Measurements from ENCODE around the gene TMEM101. TPM values are rescaled to one million over a fixed set of nuclear protein-coding genes. Genes with fewer than 3 reads are reported as not detected.

TMEM101 gene
- total and polyA plus RNA-seq, 2 donors (not counting 1 experiment from before 2014, with no cell fraction given) = 16.3 to 25.3 TPM

DNA sequence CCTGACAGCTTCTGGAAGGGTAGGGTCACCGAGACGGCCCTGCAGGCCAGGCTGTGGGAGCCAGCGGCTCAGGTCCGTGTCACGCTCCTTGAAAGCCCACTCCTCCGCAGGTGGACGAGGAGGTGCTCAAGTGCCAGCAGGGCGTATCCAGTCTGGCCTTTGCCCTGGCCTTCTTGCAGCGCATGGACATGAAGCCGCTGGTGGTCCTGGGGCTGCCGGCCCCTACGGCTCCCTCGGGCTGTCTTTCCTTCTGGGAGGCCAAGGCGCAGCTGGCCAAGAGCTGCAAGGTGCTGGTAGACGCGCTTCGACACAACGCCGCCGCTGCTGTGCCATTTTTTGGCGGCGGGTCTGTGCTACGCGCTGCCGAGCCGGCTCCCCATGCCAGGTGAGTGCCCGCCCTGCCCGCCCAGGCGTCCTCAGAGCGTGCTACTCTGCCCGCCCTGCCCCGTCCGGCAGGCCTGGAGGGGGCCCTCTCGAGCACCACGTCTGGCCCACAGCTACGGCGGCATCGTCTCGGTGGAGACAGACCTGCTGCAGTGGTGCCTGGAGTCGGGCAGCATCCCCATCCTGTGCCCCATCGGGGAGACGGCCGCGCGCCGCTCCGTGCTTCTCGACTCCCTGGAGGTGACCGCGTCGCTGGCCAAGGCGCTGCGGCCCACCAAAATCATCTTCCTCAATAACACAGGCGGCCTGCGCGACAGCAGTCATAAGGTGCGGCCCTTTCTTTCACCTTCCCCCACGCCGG is 9.1 kb downstream of the TMEM101 start:
- Histone ChIP-seq H3K36me3 (replicated peaks in 1 of 2; ENCODE audit: control extremely low read depth in 1 of 2, control insufficient read depth in 1 of 2, extremely low read depth in 1 of 2, insufficient read depth in 2 of 2, low read length in 1 of 2) (no peaks in the 10 kb centered on the region), H3K27me3 (replicated peaks in 1 of 4; ENCODE audit: control extremely low read depth in 1 of 4, control insufficient read depth in 3 of 4, insufficient read depth in 4 of 4, low read length in 3 of 4) (peaks cover 0 to 28% (median 11%) of the 10 kb centered on the region in 4 experiments), H3K4me3 (ENCODE audit: control extremely low read depth in 1 of 5, extremely low read depth in 1 of 5, insufficient read depth in 1 of 5, low read depth in 2 of 5, low read length in 4 of 5) (peak overlapping the region; percentile 53 to 84 (median 77)), H3K9ac (ENCODE audit: low read length) (peak overlapping the region; percentile 80), H3K27ac (ENCODE audit: low read length in 2 of 2) (no peak overlapping the region), H2AFZ (ENCODE audit: insufficient read depth, low read depth, low read length, poor library complexity, severe bottlenecking) (peak overlapping the region; percentile 90), H3K79me2 (ENCODE audit: control insufficient read depth, insufficient read depth, low read length) (peaks cover 14% of the 10 kb centered on the region), H3K9me3 (ENCODE audit: control extremely low read depth in 1 of 3, control insufficient read depth in 2 of 3, insufficient read depth in 1 of 3, low read length in 2 of 3) (peaks cover 0 to 19% (median 0%) of the 10 kb centered on the region in 3 donors), H4K20me1 (ENCODE audit: control insufficient read depth, insufficient read depth, low read length, poor library complexity, severe bottlenecking) (no peaks in the 10 kb centered on the region), H3K4me1 (ENCODE audit: control insufficient read depth in 2 of 2, insufficient read depth in 2 of 2, low read length in 2 of 2) (peaks cover 37 to 42% of the 10 kb centered on the region in 2 donors), H3K4me2 (replicated peaks; ENCODE audit: low read depth, low read length, poor library complexity, severe bottlenecking) (peak overlapping the region; percentile 100)
- POLR2A ChIA-PET = interaction anchor here (0.8 kb wide), 1 partner anchor 117 kb away, joined by 3 read pairs; no protein-coding TSS in a partner anchor
- WGBS (ENCODE audit: insufficient coverage) = 8% methylated on average over 56 of the region's 59 CpGs
- DNase-seq (peak; percentile 68), ATAC-seq (ENCODE audit: low read depth) (peak; percentile 29)
- CTCF ChIA-PET = interaction anchor here (0.7 to 1.0 kb wide), 3 partner anchors 9 to 62 kb away, joined by 3 read pairs; partner anchors contain the start of gene TMEM101
- TF ChIP-seq EZH2 (IDR thresholded peaks at IDR 0.05; ENCODE audit: borderline replicate concordance, insufficient read depth, low read depth, low read length, poor library complexity, severe bottlenecking) = no peak
- TF ChIP-seq, protein P1, sequence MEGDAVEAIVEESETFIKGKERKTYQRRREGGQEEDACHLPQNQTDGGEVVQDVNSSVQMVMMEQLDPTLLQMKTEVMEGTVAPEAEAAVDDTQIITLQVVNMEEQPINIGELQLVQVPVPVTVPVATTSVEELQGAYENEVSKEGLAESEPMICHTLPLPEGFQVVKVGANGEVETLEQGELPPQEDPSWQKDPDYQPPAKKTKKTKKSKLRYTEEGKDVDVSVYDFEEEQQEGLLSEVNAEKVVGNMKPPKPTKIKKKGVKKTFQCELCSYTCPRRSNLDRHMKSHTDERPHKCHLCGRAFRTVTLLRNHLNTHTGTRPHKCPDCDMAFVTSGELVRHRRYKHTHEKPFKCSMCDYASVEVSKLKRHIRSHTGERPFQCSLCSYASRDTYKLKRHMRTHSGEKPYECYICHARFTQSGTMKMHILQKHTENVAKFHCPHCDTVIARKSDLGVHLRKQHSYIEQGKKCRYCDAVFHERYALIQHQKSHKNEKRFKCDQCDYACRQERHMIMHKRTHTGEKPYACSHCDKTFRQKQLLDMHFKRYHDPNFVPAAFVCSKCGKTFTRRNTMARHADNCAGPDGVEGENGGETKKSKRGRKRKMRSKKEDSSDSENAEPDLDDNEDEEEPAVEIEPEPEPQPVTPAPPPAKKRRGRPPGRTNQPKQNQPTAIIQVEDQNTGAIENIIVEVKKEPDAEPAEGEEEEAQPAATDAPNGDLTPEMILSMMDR (IDR thresholded peaks at IDR 0.05) = no peak
- peak overlapping the region; percentile 68 for H3K27ac Mint-ChIP-seq
- H3K4me1 Mint-ChIP-seq = peaks cover 33% of the 10 kb centered on the region
- H3K27me3 Mint-ChIP-seq = peaks cover 16% of the 10 kb centered on the region
- H3K4me3 Mint-ChIP-seq = peak overlapping the region; percentile 95
- no peaks in the 10 kb centered on the region for H3K9me3 Mint-ChIP-seq (ENCODE audit: insufficient read depth)
- intact Hi-C loops (cut with micrococcal nuclease) = loop anchor here (1.0 to 5.0 kb wide), 6 partner anchors 9 to 1142 kb away; partner anchors contain the start of genes DHX8, HEXIM1, LSM12 and TMEM101

Data from B cell (primary cell).